Spleen (tissue), 11 donors: Measurements from ENCODE around the gene LEKR1. TPM values are rescaled to one million over a fixed set of nuclear protein-coding genes. Genes with fewer than 3 reads are reported as not detected.

ENCODE experiments used
- DNase-seq: peaks from one replicate; pipeline ENCODE4 v3.0.0-alpha.2; 2020
- H3K27ac ChIP-seq, 8 donors: fragments of 200-600 bp; sonication (generic) in 7 of 8; 1 replicate in 4 of 8; 2 replicates in 4 of 8; pipeline versions ENCODE4 v1.5.0 to v1.8.0; 2016 to 2021; ENCODE audit warnings: inconsistent platforms in 4 of 8, mild to moderate bottlenecking in 4 of 8, moderate library complexity in 1 of 8
- H3K27me3 ChIP-seq, 7 donors: fragments of 200-600 bp; sonication (generic) in 6 of 7; replicated peaks in 1 of 7; 1 replicate in 4 of 7; 2 replicates in 3 of 7; pipeline versions ENCODE4 v1.5.0 to v1.8.0; 2016 to 2021; ENCODE audit warnings: inconsistent platforms in 3 of 7, mild to moderate bottlenecking in 1 of 7
- H3K36me3 ChIP-seq, 6 donors: fragments of 200-600 bp; sonication (generic) in 5 of 6; 1 replicate in 4 of 6; 2 replicates in 2 of 6; pipeline versions ENCODE4 v1.5.0 to v1.8.0; 2016 to 2021; ENCODE audit warnings: inconsistent platforms in 2 of 6
- H3K4me1 ChIP-seq, 6 donors: fragments of 200-600 bp; sonication (generic) in 5 of 6; 1 replicate in 3 of 6; 2 replicates in 3 of 6; pipeline versions ENCODE4 v1.5.0 to v1.8.0; 2016 to 2021; ENCODE audit warnings: inconsistent platforms in 3 of 6
- H3K4me3 ChIP-seq, 8 donors: fragments of 200-600 bp; sonication (generic) in 7 of 8; 1 replicate in 4 of 8; 2 replicates in 4 of 8; pipeline versions ENCODE4 v1.5.0 to v1.8.0; 2016 to 2021; ENCODE audit warnings: inconsistent platforms in 4 of 8, mild to moderate bottlenecking in 4 of 8, moderate library complexity in 2 of 8
- H3K9me3 ChIP-seq, 8 donors: fragments of 200-600 bp; sonication (generic) in 7 of 8; 1 replicate in 4 of 8; 2 replicates in 4 of 8; pipeline versions ENCODE4 v1.5.0 to v1.8.0; 2016 to 2021; ENCODE audit warnings: inconsistent platforms in 4 of 8
- POLR2A ChIP-seq, 3 donors: fragments of 450-650 bp; IDR thresholded peaks; one replicate each; pipeline ENCODE4 v1.5.1; 2017; ENCODE audit warnings: antibody characterized with exemption in 3 of 3, mild to moderate bottlenecking in 1 of 3
- POLR2AphosphoS5 ChIP-seq, 3 donors: sonication (generic); formaldehyde crosslinking; IDR thresholded peaks; one replicate each; pipeline ENCODE4 v1.5.1; 2017; ENCODE audit warnings: antibody characterized with exemption in 3 of 3
- WGBS, 5 donors: extraction: QIAGEN DNeasy Blood & Tissue Kit in 3 of 5; methylation state at CpG; one replicate each; pipeline versions ENCODE4 v1.1.5 to v1.1.7; 2013 to 2018; 5-methylcytosine and 5-hydroxymethylcytosine counted together
- intact Hi-C: fragments of 100-400 bp; cut with DNase I; formaldehyde crosslinking; loops from one replicate; pipeline ENCODE4 v1.15.0; 2023; ENCODE audit warnings: low total_unique reads
- polyA plus RNA-seq, 3 donors: library from polyadenylated mRNA; stranded (reverse); fragments of 200-250 nt; gene quantifications; one replicate each; pipeline ENCODE4 v1.2.1, GENCODE V29; 2013
- total RNA-seq, 7 donors: library from RNA; depleted of rRNA in 3 of 7; stranded (reverse); fragments of >200 nt in 3 of 7; fragmentation: NEBNext Ultra II Directional in 4 of 7; extraction: Animal tissue kit (Norgen Biotek cat#: 25700) in 4 of 7; gene quantifications; one replicate each; pipeline versions ENCODE4 v1.1.0 to v1.2.1, GENCODE V29; 2016 to 2021
- TF ChIP-seq, protein P1 (sequence below), 11 experiments: fragments of 200-600 bp in 7 of 11; fragments of 450-650 bp in 4 of 11; sonication (generic) in 4 of 11; IDR thresholded peaks in 8 of 11; conservative IDR thresholded peaks in 3 of 11; 1 replicate in 7 of 11; 2 replicates in 4 of 11; pipeline versions ENCODE4 v1.4.0 to v1.8.0; 2016 to 2021; ENCODE audit warnings: antibody characterized with exemption in 11 of 11, inconsistent platforms in 4 of 11, mild to moderate bottlenecking in 1 of 11
- donor health status: healthy with polysubstance abuse.
- donor health status: DM: no; HTN: no; CAD: no; lungs with moderate emphysema.
- donor health status: DM: no; HTN: no; CAD: no.
- donor health status: Bipolar disorder and iron deficiency.
- donor health status: healthy.
- donor health status: DM: no; HTN: no; CAD: no.
- donor health status: DM: yes; HTN: yes; CAD: no.

The LEKR1 gene
- total and polyA plus RNA-seq, 10 donors, result 0.48 to 7.5 (median 2.5) TPM

DNA sequence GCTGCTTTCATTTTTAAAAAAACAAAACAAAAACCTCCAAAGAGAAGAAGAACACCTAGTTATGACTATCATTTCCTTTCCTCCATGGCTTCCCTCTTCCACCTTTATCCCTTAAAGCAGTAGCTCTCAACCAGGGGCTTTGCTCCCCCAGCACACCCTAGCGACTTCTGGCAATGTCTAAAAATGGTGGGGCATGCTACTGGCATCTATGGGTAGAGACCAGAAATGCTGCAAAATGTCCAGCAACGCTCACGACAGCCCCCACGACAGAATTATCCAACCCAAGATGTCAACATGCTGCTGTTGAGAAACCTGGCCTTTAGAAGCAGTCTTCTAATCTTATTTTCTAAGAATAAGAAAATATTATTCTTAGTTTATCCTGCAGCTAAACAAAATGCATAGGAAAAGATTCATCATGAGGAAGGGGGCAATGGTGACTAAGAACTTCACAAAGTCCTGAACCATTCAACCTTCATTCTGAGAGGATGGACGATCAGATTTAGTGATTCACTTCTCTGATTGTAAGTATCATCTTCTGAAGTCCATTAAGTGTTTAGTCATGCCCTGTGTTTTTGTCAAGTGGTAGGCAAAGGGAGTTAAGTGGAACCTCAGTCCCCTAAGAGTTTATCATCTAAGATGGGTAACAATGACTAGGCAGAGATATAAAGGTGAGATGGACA is 252.1 kb downstream of the LEKR1 start:
- no peak for DNase-seq
- no peaks in the 10 kb centered on the region for H3K9me3 ChIP-seq
- WGBS, 5 donors, result 71 to 82% (median 79%) methylated on average over 5 of the region's 5 CpGs
- intact Hi-C loops, result no loop called here
- no peak for TF ChIP-seq POLR2A (IDR thresholded peaks at IDR 0.05)
- TF ChIP-seq, protein P1, sequence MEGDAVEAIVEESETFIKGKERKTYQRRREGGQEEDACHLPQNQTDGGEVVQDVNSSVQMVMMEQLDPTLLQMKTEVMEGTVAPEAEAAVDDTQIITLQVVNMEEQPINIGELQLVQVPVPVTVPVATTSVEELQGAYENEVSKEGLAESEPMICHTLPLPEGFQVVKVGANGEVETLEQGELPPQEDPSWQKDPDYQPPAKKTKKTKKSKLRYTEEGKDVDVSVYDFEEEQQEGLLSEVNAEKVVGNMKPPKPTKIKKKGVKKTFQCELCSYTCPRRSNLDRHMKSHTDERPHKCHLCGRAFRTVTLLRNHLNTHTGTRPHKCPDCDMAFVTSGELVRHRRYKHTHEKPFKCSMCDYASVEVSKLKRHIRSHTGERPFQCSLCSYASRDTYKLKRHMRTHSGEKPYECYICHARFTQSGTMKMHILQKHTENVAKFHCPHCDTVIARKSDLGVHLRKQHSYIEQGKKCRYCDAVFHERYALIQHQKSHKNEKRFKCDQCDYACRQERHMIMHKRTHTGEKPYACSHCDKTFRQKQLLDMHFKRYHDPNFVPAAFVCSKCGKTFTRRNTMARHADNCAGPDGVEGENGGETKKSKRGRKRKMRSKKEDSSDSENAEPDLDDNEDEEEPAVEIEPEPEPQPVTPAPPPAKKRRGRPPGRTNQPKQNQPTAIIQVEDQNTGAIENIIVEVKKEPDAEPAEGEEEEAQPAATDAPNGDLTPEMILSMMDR (IDR thresholded peaks at IDR 0.05 in 8 of 11, conservative IDR thresholded peaks at IDR 0.05 in 3 of 11), result no peak
- no peak overlapping the region for H3K4me3 ChIP-seq
- H3K27ac ChIP-seq, result no peak overlapping the region
- peaks cover 0 to 10% (median 8%) of the 10 kb centered on the region in 6 donors for H3K4me1 ChIP-seq
- H3K36me3 ChIP-seq, result no peaks in the 10 kb centered on the region
- H3K27me3 ChIP-seq, result no peaks in the 10 kb centered on the region

DNA sequence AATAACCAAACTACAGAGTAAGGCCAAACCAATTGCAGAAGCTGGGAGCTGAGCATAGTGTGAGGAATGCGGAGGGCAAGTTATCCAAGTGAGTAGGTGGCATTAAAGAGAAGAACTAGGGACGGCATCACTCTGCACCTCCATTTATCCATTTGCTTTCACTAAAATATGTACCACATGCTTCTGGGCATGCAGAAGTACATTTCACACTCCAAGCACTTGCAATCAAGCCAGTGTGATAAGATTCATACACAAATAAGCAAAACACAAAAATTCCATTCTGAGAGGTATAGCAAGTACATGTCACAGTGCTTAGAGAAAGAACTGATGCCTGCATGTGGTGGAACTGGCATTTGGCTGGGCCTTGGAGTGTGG is 252.6 kb downstream of the LEKR1 start:
- TF ChIP-seq POLR2A (IDR thresholded peaks at IDR 0.05) (no peak), POLR2AphosphoS5 (IDR thresholded peaks at IDR 0.05) (no peak)
- TF ChIP-seq, protein P1 (IDR thresholded peaks at IDR 0.05 in 8 of 11, conservative IDR thresholded peaks at IDR 0.05 in 3 of 11), result no peak
- Histone ChIP-seq H3K27me3 (no peaks in the 10 kb centered on the region), H3K4me1 (peaks cover 0 to 10% (median 8%) of the 10 kb centered on the region in 6 donors), H3K36me3 (no peaks in the 10 kb centered on the region), H3K9me3 (no peaks in the 10 kb centered on the region), H3K27ac (no peak overlapping the region), H3K4me3 (no peak overlapping the region)
- intact Hi-C loops, result no loop called here
- no peak for DNase-seq
- 70 to 98% (median 96%) methylated on average over 2 of the region's 2 CpGs for WGBS, 5 donors

DNA sequence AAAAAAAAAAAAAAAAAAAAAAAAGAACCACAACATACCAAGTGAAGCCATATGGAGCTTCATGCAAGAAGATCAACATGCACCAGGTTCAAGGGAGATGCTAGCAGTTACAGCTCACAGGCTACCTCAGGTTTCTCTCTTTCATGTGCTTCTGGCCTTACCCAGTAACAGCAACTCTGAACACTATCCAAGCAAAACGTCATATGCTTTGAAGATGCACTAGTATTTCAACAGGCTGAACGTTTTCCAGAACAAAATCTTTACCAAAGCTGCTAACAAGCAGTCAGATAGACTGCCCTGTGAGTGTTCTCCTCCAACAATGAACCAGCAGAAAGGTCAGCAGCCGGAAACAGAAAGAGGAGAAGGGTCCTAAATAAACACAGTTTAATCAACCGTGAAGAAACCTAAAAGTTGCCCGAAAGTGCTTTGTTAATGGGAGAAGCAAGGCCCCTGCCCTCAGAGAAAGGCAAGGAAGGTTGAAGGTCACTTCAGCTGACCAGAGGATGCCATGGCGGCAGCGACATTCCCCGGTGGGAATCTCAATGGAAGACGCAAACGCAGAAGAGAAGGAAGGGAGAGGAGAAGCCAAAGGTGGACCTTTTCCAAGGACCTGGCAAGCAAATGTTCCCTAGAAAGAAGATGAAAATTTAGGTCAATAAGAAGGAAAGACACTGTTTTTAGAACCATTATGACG is 253.7 kb downstream of the LEKR1 start:
- no peak for TF ChIP-seq POLR2AphosphoS5 (IDR thresholded peaks at IDR 0.05)
- peaks cover 0 to 10% (median 8%) of the 10 kb centered on the region in 6 donors for H3K4me1 ChIP-seq
- intact Hi-C loops, result loop anchor here (10.0 kb wide), 1 partner anchor 525 kb away; the partner anchor contains the start of gene SSR3
- H3K4me3 ChIP-seq, result no peak overlapping the region
- no peaks in the 10 kb centered on the region for H3K9me3 ChIP-seq
- DNase-seq, result no peak
- H3K27me3 ChIP-seq, result no peaks in the 10 kb centered on the region
- no peak overlapping the region for H3K27ac ChIP-seq
- 77 to 91% (median 83%) methylated on average over 11 of the region's 11 CpGs for WGBS, 5 donors
- H3K36me3 ChIP-seq, result no peaks in the 10 kb centered on the region

DNA sequence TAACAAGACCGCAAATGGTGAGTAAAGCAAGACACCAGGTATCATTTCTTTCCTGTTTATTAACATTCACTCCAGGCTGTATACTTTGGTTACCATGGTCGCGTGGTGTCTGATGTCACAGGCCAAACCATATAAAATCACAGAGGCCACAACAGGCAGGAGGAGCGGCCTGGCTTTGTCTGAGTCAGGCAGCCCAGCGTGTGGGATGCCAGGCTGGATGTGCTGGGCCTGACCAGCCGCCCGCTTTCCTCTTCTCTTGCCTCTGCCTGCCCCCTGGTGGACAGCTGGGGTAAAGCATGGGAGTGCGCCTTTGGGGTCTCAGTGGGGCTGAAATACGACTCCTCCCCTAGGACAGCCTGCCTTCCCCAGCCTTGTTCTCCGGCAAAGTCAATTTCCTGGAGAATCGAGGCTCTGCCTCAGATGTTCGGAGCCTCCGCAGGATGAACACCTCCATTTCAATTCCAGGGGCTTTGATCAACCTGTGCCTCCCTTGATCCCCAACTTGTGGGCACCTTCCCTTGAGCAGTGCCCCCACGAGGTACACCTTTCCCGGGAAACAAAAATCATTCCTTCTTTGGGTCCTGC is 255.6 kb downstream of the LEKR1 start:
- 12 to 20% (median 17%) methylated on average over 15 of the region's 15 CpGs for WGBS, 5 donors

More for the DNA sequence above, 255.6 kb downstream of the LEKR1 start:
- H3K27ac ChIP-seq, result peak overlapping the region in 1 of 8 donors; percentile 6
- no peaks in the 10 kb centered on the region for H3K36me3 ChIP-seq
- TF ChIP-seq, protein P1 (IDR thresholded peaks at IDR 0.05 in 8 of 11, conservative IDR thresholded peaks at IDR 0.05 in 3 of 11), result peak; percentile 90 to 97 (median 96)
- no peak for TF ChIP-seq POLR2A (IDR thresholded peaks at IDR 0.05)
- TF ChIP-seq POLR2AphosphoS5 (IDR thresholded peaks at IDR 0.05), result peak; percentile 68 to 75 (median 74)
- intact Hi-C loops, result loop anchor here (10.0 kb wide), 1 partner anchor 527 kb away; the partner anchor contains the start of gene SSR3
- H3K4me3 ChIP-seq, result no peak overlapping the region
- peaks cover 0 to 15% (median 11%) of the 10 kb centered on the region in 6 donors for H3K4me1 ChIP-seq
- no peaks in the 10 kb centered on the region for H3K27me3 ChIP-seq
- H3K9me3 ChIP-seq, result no peaks in the 10 kb centered on the region
- DNase-seq, result peak; percentile 95
